K562 (cell line): ENCODE measurements around the gene EEF1AKMT1. TPM values are rescaled to one million over a fixed set of nuclear protein-coding genes. Genes with fewer than 3 reads are reported as not detected.

Experiments used
- ATAC-seq: fragments of 200-7000 bp; cut with Tn5 transposase; 3 replicates; pipeline ENCODE4 v1.9.1; 2020; ENCODE audit warnings: moderate library complexity
- BruUV-seq: library from RNA; stranded (reverse); fragments of 400-500 nt; replicated peaks from 2 replicates; lab custom pipeline; 2021; lab: Mats Ljungman, UMichigan
- CTCF ChIA-PET: fragments of 300-600 bp; formaldehyde crosslinking; extraction: SDS; loops from one replicate; lab custom pipeline; 2021; ENCODE audit warnings: low intra/inter-chr PET ratio; lab: Yijun Ruan, JAX
- POLR2A ChIA-PET: fragments of 300-600, 350-650 bp; sonication (Branson Sonifier 250); formaldehyde crosslinking; extraction: SDS; loops from one replicate; lab custom pipeline; 2021; ENCODE audit warnings: antibody characterized with exemption, inconsistent platforms; lab: Yijun Ruan, JAX
- DNase-seq, 4 experiments: peaks; one replicate each; pipeline versions ENCODE4 v3.0.0 to v3.0.0-alpha.2; 2011 to 2018; ENCODE audit warnings: low spot score in 3 of 4, mixed read lengths in 3 of 4; ENCODE audit errors: extremely low read depth in 1 of 4
- FAIRE-seq: peaks from 2 replicates; lab custom pipeline; 2011; peaks lifted over from hg19 to GRCh38; lab: Jason Lieb, UNC
- H2AFZ ChIP-seq: 2 replicates; pipeline ENCODE4 v1.6.0; 2011; ENCODE audit warnings: low read depth, low read length, control low read depth, inconsistent platforms
- H3K27ac ChIP-seq: fragments of 200-600 bp; 3 replicates; pipeline ENCODE4 v1.8.0; 2011; ENCODE audit warnings: low read depth, mild to moderate bottlenecking, control low read depth, inconsistent platforms, low read length, moderate library complexity, mixed read lengths; ENCODE audit errors: extremely low read depth
- H3K27me3 ChIP-seq, 2 experiments: fragments of 300-600 bp in 1 of 2; 2 replicates in 1 of 2; 3 replicates in 1 of 2; pipeline versions ENCODE4 v1.6.0 to v1.8.0; 2011; ENCODE audit warnings: inconsistent platforms in 2 of 2, low read length in 2 of 2, mild to moderate bottlenecking in 1 of 2, mixed read lengths in 1 of 2, moderate library complexity in 1 of 2; ENCODE audit not compliant: control insufficient read depth in 2 of 2, insufficient read depth in 2 of 2
- H3K36me3 ChIP-seq: fragments of 300-600 bp; 3 replicates; pipeline ENCODE4 v1.8.0; 2011; ENCODE audit warnings: mild to moderate bottlenecking, low read length, inconsistent platforms; ENCODE audit not compliant: control insufficient read depth, insufficient read depth
- H3K4me1 ChIP-seq, 2 experiments: fragments of 200-600 bp in 1 of 2; replicated peaks in 1 of 2; 2 replicates in 1 of 2; 3 replicates in 1 of 2; pipeline versions ENCODE4 v1.5.1 to v1.8.0; 2011; ENCODE audit warnings: inconsistent platforms in 2 of 2, low read length in 2 of 2, mild to moderate bottlenecking in 1 of 2, mixed read lengths in 1 of 2, moderate library complexity in 1 of 2; ENCODE audit not compliant: control insufficient read depth in 2 of 2, insufficient read depth in 2 of 2
- H3K4me2 ChIP-seq: 2 replicates; pipeline ENCODE4 v1.6.1; 2011; ENCODE audit warnings: low read length, control low read depth, inconsistent platforms, mixed read lengths; ENCODE audit not compliant: insufficient read depth
- H3K4me3 ChIP-seq: fragments of 200-600 bp; sonication (generic), shearing (Covaris generic); 2 replicates; pipeline ENCODE4 v1.5.1; 2016; ENCODE audit warnings: control low read depth, inconsistent platforms
- H3K79me2 ChIP-seq: fragments of 200-600 bp; 3 replicates; pipeline ENCODE4 v1.8.0; 2011; ENCODE audit warnings: low read length, inconsistent platforms; ENCODE audit not compliant: control insufficient read depth, insufficient read depth
- H3K9ac ChIP-seq, 2 experiments: 2 replicates each; pipeline versions ENCODE4 v1.6.0 to v1.6.1; 2011; ENCODE audit warnings: low read depth in 2 of 2, low read length in 2 of 2, control low read depth in 1 of 2, inconsistent platforms in 1 of 2, mild to moderate bottlenecking in 1 of 2, mixed read lengths in 1 of 2; ENCODE audit not compliant: insufficient read depth in 1 of 2
- H3K9me1 ChIP-seq: one replicate; pipeline ENCODE4 v1.6.0; 2011; ENCODE audit warnings: inconsistent platforms, mild to moderate bottlenecking, low read length, moderate library complexity; ENCODE audit not compliant: control insufficient read depth, insufficient read depth
- H3K9me3 ChIP-seq: replicated peaks from 2 replicates; pipeline ENCODE4 v1.5.1; 2011; ENCODE audit warnings: low read depth, low read length, inconsistent platforms; ENCODE audit not compliant: control insufficient read depth, insufficient read depth
- H4K20me1 ChIP-seq: replicated peaks from 2 replicates; pipeline ENCODE4 v1.6.1; 2011; ENCODE audit warnings: low read length, inconsistent platforms, mixed read lengths; ENCODE audit not compliant: control insufficient read depth, insufficient read depth
- CC2D1A ChIP-seq: fragments of 450-650 bp; IDR thresholded peaks from 2 replicates; pipeline ENCODE4 v1.6.1; 2017; ENCODE audit warnings: mild to moderate bottlenecking
- CREB3L1 ChIP-seq: fragments of 450-650 bp; IDR thresholded peaks from 2 replicates; pipeline ENCODE4 v1.6.1; 2014; ENCODE audit warnings: low read depth, mild to moderate bottlenecking, moderate library complexity, borderline replicate concordance
- DIDO1 ChIP-seq: fragments of 450-650 bp; IDR thresholded peaks from 2 replicates; pipeline ENCODE4 v1.6.1; 2016; ENCODE audit warnings: low read depth, missing biosample characterization, missing genetic modification characterization
- HDAC3 ChIP-seq: fragments of 450-650 bp; IDR thresholded peaks from 2 replicates; pipeline ENCODE4 v1.6.1; 2018; ENCODE audit warnings: borderline replicate concordance, mild to moderate bottlenecking, moderate library complexity; ENCODE audit not compliant: partially characterized antibody
- NCOA2 ChIP-seq, 2 experiments: fragments of 450-650 bp; IDR thresholded peaks; 2 replicates each; pipeline ENCODE4 v1.6.1; 2018; ENCODE audit warnings: mild to moderate bottlenecking in 2 of 2, moderate library complexity in 1 of 2; ENCODE audit not compliant: partially characterized antibody in 2 of 2
- NR2C1 ChIP-seq, 2 experiments: fragments of 450-650 bp; IDR thresholded peaks; 2 replicates each; pipeline ENCODE4 v1.6.1; 2017; ENCODE audit warnings: mild to moderate bottlenecking in 2 of 2, antibody characterized with exemption in 1 of 2, inconsistent platforms in 1 of 2, missing compliant biosample characterization in 1 of 2, missing genetic modification characterization in 1 of 2
- PHB2 ChIP-seq: fragments of 450-650 bp; IDR thresholded peaks from 2 replicates; pipeline ENCODE4 v1.6.1; 2017; ENCODE audit warnings: low read depth
- POLR2AphosphoS2 ChIP-seq: IDR thresholded peaks from 2 replicates; pipeline ENCODE4 v1.6.1; 2012; ENCODE audit warnings: low read length, improper control_type of control experiment
- YBX1 ChIP-seq: fragments of 450-650 bp; IDR thresholded peaks from 2 replicates; pipeline ENCODE4 v1.7.1; 2016; ENCODE audit warnings: mild to moderate bottlenecking
- ZC3H8 ChIP-seq: fragments of 450-650 bp; IDR thresholded peaks from 2 replicates; pipeline ENCODE4 v1.6.1; 2017
- WGBS: fragments of 100-300 bp; shearing (Covaris generic); methylation state at CpG from one replicate; pipeline ENCODE4 v1.1.6; 2016; ENCODE audit warnings: low coverage, mixed read lengths; ENCODE audit not compliant: insufficient coverage; ENCODE audit errors: missing lambda C conversion rate; 5-methylcytosine and 5-hydroxymethylcytosine counted together
- in situ Hi-C: fragments of 300-500 bp; cut with MboI; formaldehyde crosslinking; loops from 4 replicates; pipeline ENCODE4 v1.15.0; 2018; ENCODE audit warnings: inconsistent platforms, mixed read lengths
- intact Hi-C: fragments of 100-400 bp; cut with micrococcal nuclease; formaldehyde crosslinking; loops from 2 replicates; pipeline ENCODE4 v1.14.2; 2022
- polyA plus RNA-seq, 8 experiments: library from polyadenylated mRNA; depleted of rRNA in 4 of 8; stranded (reverse) in 5 of 8; unstranded in 3 of 8; fragments of >200 nt; fragmentation: Nextera tagmentation in 2 of 8; fragmentation: Illumina TruSeq in 1 of 8; extraction: Ambion mirVana in 2 of 8; extraction: Trizol in 1 of 8; gene quantifications; 2 replicates each; pipeline versions ENCODE4 v1.2.1 to v1.2.3, GENCODE V29; 2011 to 2014; ENCODE audit warnings: inconsistent platforms in 1 of 8, missing spikeins in 1 of 8
- total RNA-seq, 7 experiments: library from RNA; depleted of rRNA in 6 of 7; stranded (reverse); fragments of >200 nt in 6 of 7; fragmentation: Illumina TruSeq in 2 of 7; extraction: Trizol in 2 of 7; gene quantifications; 2 replicates each; pipeline versions ENCODE4 v1.2.1 to v1.2.3, GENCODE V29; 2011 to 2021; ENCODE audit warnings: low replicate concordance in 1 of 7
- TF ChIP-seq, protein P1 (sequence below), 2 experiments: fragments of 450-650 bp; formaldehyde crosslinking in 1 of 2; IDR thresholded peaks; 2 replicates each; pipeline versions ENCODE4 v1.4.0 to v1.6.1; 2014 to 2020; ENCODE audit warnings: mild to moderate bottlenecking in 2 of 2, borderline replicate concordance in 1 of 2, low read depth in 1 of 2
- TF ChIP-seq, protein P2 (sequence below): fragments of 450-650 bp; IDR thresholded peaks from 2 replicates; pipeline ENCODE4 v1.6.1; 2016; ENCODE audit warnings: borderline replicate concordance

EEF1AKMT1 gene
- total and polyA plus RNA-seq, 9 of the 15 experiments (the other 6 are each of a cell fraction or from before 2014, with no cell fraction given), result 5.3 to 36.3 (median 7.9) TPM

DNA sequence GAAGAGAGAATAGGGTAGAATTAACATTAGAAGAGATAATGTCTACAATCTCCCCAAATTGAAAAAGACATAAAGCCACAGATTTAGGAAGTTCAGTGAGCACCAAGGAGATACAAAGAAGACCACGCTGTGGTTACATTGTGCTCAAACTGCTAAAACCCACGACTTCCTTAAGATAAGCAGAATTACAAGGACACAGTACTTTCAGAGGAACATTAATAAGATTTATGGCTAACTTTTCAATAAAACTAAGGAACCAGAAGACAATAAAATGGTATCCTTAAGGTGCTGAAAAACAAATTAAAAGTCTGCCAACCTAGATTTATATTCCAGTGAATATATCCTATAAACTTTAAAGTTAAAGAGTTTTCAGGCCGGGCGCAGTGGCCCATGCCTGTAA, 77.7 kb downstream of the EEF1AKMT1 start:
- no peak overlapping the region for H2AFZ ChIP-seq
- H3K4me1 ChIP-seq, result no peaks in the 10 kb centered on the region; a peak in 1 of 5 replicates
- FAIRE-seq (no peak), ATAC-seq (no peak), DNase-seq (no peak)
- no peak overlapping the region for H3K4me3 ChIP-seq
- no peaks in the 10 kb centered on the region for H3K9me3 ChIP-seq
- WGBS, result 0% methylated on average over 4 of the region's 4 CpGs
- CTCF ChIA-PET, result no interaction called here
- H3K9me1 ChIP-seq, result no peaks in the 10 kb centered on the region
- no peak overlapping the region for H3K4me2 ChIP-seq
- in situ Hi-C loops, result no loop called here
- H3K27ac ChIP-seq, result no peak overlapping the region
- H4K20me1 ChIP-seq, result no peaks in the 10 kb centered on the region
- H3K79me2 ChIP-seq, result no peaks in the 10 kb centered on the region
- intact Hi-C loops, result no loop called here
- peaks cover 4 to 7% of the 10 kb centered on the region in 2 experiments; a peak in 4 of 5 replicates for H3K27me3 ChIP-seq
- no TSS peak for BruUV-seq
- H3K9ac ChIP-seq, result no peak overlapping the region
- POLR2A ChIA-PET, result no interaction called here
- H3K36me3 ChIP-seq, result no peaks in the 10 kb centered on the region
- TF ChIP-seq CC2D1A (no peak), ZC3H8 (no peak), DIDO1 (tag) (no peak), HDAC3 (no peak), NR2C1 (IDR thresholded peaks at IDR 0.05) (no peak), NR2C1 (tag; IDR thresholded peaks at IDR 0.05) (no peak), NCOA2 (IDR thresholded peaks at IDR 0.05; ENCODE audit: partially characterized antibody in 2 of 2) (no peak), YBX1 (no peak), POLR2AphosphoS2 (no peak), PHB2 (no peak), CREB3L1 (no peak)
- TF ChIP-seq, protein P1, sequence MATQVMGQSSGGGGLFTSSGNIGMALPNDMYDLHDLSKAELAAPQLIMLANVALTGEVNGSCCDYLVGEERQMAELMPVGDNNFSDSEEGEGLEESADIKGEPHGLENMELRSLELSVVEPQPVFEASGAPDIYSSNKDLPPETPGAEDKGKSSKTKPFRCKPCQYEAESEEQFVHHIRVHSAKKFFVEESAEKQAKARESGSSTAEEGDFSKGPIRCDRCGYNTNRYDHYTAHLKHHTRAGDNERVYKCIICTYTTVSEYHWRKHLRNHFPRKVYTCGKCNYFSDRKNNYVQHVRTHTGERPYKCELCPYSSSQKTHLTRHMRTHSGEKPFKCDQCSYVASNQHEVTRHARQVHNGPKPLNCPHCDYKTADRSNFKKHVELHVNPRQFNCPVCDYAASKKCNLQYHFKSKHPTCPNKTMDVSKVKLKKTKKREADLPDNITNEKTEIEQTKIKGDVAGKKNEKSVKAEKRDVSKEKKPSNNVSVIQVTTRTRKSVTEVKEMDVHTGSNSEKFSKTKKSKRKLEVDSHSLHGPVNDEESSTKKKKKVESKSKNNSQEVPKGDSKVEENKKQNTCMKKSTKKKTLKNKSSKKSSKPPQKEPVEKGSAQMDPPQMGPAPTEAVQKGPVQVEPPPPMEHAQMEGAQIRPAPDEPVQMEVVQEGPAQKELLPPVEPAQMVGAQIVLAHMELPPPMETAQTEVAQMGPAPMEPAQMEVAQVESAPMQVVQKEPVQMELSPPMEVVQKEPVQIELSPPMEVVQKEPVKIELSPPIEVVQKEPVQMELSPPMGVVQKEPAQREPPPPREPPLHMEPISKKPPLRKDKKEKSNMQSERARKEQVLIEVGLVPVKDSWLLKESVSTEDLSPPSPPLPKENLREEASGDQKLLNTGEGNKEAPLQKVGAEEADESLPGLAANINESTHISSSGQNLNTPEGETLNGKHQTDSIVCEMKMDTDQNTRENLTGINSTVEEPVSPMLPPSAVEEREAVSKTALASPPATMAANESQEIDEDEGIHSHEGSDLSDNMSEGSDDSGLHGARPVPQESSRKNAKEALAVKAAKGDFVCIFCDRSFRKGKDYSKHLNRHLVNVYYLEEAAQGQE (IDR thresholded peaks at IDR 0.05; ENCODE audit: borderline replicate concordance), result no peak
- TF ChIP-seq, protein P1 (CRISPR knock-in tag; IDR thresholded peaks at IDR 0.05; ENCODE audit: low read depth), result no peak
- TF ChIP-seq, protein P2, sequence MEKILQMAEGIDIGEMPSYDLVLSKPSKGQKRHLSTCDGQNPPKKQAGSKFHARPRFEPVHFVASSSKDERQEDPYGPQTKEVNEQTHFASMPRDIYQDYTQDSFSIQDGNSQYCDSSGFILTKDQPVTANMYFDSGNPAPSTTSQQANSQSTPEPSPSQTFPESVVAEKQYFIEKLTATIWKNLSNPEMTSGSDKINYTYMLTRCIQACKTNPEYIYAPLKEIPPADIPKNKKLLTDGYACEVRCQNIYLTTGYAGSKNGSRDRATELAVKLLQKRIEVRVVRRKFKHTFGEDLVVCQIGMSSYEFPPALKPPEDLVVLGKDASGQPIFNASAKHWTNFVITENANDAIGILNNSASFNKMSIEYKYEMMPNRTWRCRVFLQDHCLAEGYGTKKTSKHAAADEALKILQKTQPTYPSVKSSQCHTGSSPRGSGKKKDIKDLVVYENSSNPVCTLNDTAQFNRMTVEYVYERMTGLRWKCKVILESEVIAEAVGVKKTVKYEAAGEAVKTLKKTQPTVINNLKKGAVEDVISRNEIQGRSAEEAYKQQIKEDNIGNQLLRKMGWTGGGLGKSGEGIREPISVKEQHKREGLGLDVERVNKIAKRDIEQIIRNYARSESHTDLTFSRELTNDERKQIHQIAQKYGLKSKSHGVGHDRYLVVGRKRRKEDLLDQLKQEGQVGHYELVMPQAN, result no peak
